ENCODE results near the gene MCTP1. TPM values are rescaled to one million over a fixed set of nuclear protein-coding genes. Genes with fewer than 3 reads are reported as not detected.

MCTP1 gene
- total and polyA plus RNA-seq, 2 of the 8 experiments (the other 6 are each of a cell fraction or from before 2014, with no cell fraction given) = 0.56 to 3.4 TPM

- no peak for FAIRE-seq
- no peak overlapping the region for H3K4me3 ChIP-seq (ENCODE audit: extremely low read depth in 1 of 4, insufficient read depth in 2 of 4, low read depth in 3 of 4, low read length in 4 of 4)
- H2AFZ ChIP-seq (ENCODE audit: low read length) = no peak overlapping the region
- no peak overlapping the region for H2BK20ac ChIP-seq (ENCODE audit: low read length)
- 92% methylated on average over 13 of the region's 13 CpGs; no CpG with 5 or more reads in 1 of the 2 experiments for WGBS, 2 experiments (ENCODE audit: extremely low coverage in 1 of 2, insufficient coverage in 1 of 2, insufficient read length in 1 of 2, insufficient replicate concordance in 2 of 2, low coverage in 1 of 2, low lambda C conversion rate in 2 of 2, missing lambda C conversion rate in 1 of 2)
- no peak overlapping the region for H4K8ac ChIP-seq (ENCODE audit: extremely low read depth, insufficient read depth, low read length)
- no peaks in the 10 kb centered on the region for H3K27me3 ChIP-seq (replicated peaks in 1 of 4; ENCODE audit: control insufficient read depth in 3 of 4, extremely low read depth in 1 of 4, insufficient read depth in 3 of 4, low read length in 3 of 4)
- H2AK5ac ChIP-seq (ENCODE audit: low read depth, low read length) = no peak overlapping the region
- no peaks in the 10 kb centered on the region for H3K9me3 ChIP-seq (ENCODE audit: insufficient read depth in 2 of 2, low read depth in 1 of 2, low read length in 1 of 2)
- no peak for DNase-seq (ENCODE audit: low read depth in 1 of 2, low spot score in 2 of 2)
- no peak overlapping the region for H2BK120ac ChIP-seq (replicated peaks; ENCODE audit: low read depth, low read length)
- H4K5ac ChIP-seq (ENCODE audit: insufficient read length, low read depth, low read length) = no peak overlapping the region
- H3K27ac ChIP-seq (ENCODE audit: low read depth, low read length) = no peak overlapping the region
- H3K23ac ChIP-seq (ENCODE audit: insufficient read length) = no peak overlapping the region
- POLR2A ChIA-PET (ENCODE audit: partially characterized antibody) = no interaction called here
- CTCF ChIA-PET (ENCODE audit: partially characterized antibody) = interaction anchor here (0.6 to 1.7 kb wide), 5 partner anchors 21 to 972 kb away, joined by 3 to 5 read pairs (median 3); no protein-coding TSS in a partner anchor
- TF ChIP-seq SIN3A (conservative IDR thresholded peaks at IDR 0.05 in 1 of 2, IDR thresholded peaks at IDR 0.05 in 1 of 2; ENCODE audit: low read depth in 1 of 2, low read length in 2 of 2) (0 out of 4 replicates have a peak, but pooled peaks of 1 of the 2 experiments have one; percentile 28), USF2 (IDR thresholded peaks at IDR 0.05; ENCODE audit: low read length) (no peak), BCL11A (IDR thresholded peaks at IDR 0.05; ENCODE audit: low read depth in 2 of 2, low read length in 2 of 2) (no peak)
- no peaks in the 10 kb centered on the region for H4K20me1 ChIP-seq (replicated peaks in 1 of 2; ENCODE audit: control insufficient read depth in 1 of 2, insufficient read depth in 2 of 2, low read length in 2 of 2)
- H3K79me1 ChIP-seq (ENCODE audit: low read depth, low read length) = no peaks in the 10 kb centered on the region
- no peak overlapping the region for H2BK12ac ChIP-seq (ENCODE audit: low read depth, low read length)
- no peak overlapping the region for H3K56ac ChIP-seq (replicated peaks; ENCODE audit: insufficient read length, low read depth, low read length)
- no peak overlapping the region for H3K14ac ChIP-seq (ENCODE audit: insufficient read length)
- no peak overlapping the region for H3K4me2 ChIP-seq (ENCODE audit: insufficient read depth in 1 of 2, low read depth in 2 of 2, low read length in 2 of 2)
- no peak overlapping the region for H2BK5ac ChIP-seq (ENCODE audit: low read depth, low read length)
- H3K23me2 ChIP-seq (ENCODE audit: low read depth, low read length) = no peaks in the 10 kb centered on the region
- no peaks in the 10 kb centered on the region for H3K79me2 ChIP-seq (ENCODE audit: control insufficient read depth in 1 of 2, insufficient read depth in 2 of 2, low read length in 2 of 2)
- H3K9ac ChIP-seq (replicated peaks in 1 of 4; ENCODE audit: extremely low read depth in 1 of 4, low read depth in 3 of 4, low read length in 3 of 4) = no peak overlapping the region
- no peaks in the 10 kb centered on the region for H3K4me1 ChIP-seq (replicated peaks in 1 of 4; ENCODE audit: control insufficient read depth in 3 of 4, insufficient read depth in 4 of 4, low read length in 3 of 4)
- no peaks in the 10 kb centered on the region for H3K36me3 ChIP-seq (ENCODE audit: control insufficient read depth in 2 of 4, insufficient read depth in 4 of 4, low read length in 3 of 4)
- H3K18ac ChIP-seq (ENCODE audit: extremely low read depth, low read length) = no peak overlapping the region
- H3K4ac ChIP-seq (replicated peaks; ENCODE audit: insufficient read length, low read depth, low read length) = no peak overlapping the region
- no peak overlapping the region for H4K91ac ChIP-seq (replicated peaks; ENCODE audit: insufficient read length, low read length)
- no peak overlapping the region for H2BK15ac ChIP-seq (ENCODE audit: low read length)
Measured at GRCh38 chr5:94870511-94871183, 414.2 kb downstream of the MCTP1 start.

All from H1 (cell line).